Activated T-cell treated with anti-CD3 and anti-CD28 coated beads for 4 hours (primary cell): ENCODE results near the gene PDZRN4.
"Not testable (repeated sequence)": the region's sequence is repeated elsewhere in the genome, so short reads cannot be mapped to it uniquely, and the experiment has no call there.

ENCODE experiments used
- DNase-seq: peaks from one replicate; pipeline ENCODE4 v3.0.0-alpha.2; 2020

Gene PDZRN4

GRCh38 chr12:41217727-41218126 lies 29.6 kb downstream of the PDZRN4 start:
- DNase-seq = no peak

DNA sequence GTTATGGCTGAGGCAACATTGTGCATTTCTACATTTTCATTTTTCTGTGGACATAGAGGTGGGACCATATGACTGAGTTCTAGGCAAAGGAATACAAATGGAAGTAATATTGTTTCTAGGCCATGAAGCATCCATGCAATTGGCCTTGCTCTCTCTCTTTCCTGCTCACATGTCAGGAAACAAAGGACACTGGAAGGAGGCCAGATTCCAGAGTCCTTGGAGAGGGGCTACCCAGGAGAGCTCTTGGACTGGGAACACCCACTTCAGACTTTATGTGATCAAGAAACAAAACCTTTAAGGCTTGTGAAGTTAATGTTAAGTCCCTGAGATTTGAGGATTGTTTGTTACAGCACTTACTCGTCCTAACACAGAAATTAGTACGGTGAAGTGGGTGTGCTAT lies 32.8 kb downstream of the PDZRN4 start:
- DNase-seq = no peak

GRCh38 chr12:41221491-41221890 lies 33.4 kb downstream of the PDZRN4 start:
- no peak for DNase-seq

DNA sequence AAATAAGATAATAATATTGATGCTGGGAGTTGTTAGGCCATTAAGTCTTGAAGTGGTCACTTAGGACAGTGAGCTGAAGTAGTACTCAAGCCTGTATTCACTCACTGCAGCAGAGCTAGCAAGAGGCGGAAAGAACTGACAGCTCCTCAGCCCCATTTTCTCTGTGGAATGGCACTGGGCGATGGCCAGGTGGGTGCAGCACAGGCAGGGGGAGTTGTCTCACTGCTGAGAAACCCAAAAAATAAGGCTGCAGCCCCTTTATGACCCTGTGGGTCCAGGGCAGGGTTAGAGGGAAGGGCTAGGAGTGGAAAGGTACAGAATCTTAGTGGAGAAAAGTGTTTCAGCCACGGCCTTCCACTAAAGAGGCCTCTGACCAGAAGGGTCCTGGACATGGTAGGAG lies 35.5 kb downstream of the PDZRN4 start:
- no peak for DNase-seq

GRCh38 chr12:41224066-41224465 lies 35.9 kb downstream of the PDZRN4 start:
- DNase-seq = no peak

DNA sequence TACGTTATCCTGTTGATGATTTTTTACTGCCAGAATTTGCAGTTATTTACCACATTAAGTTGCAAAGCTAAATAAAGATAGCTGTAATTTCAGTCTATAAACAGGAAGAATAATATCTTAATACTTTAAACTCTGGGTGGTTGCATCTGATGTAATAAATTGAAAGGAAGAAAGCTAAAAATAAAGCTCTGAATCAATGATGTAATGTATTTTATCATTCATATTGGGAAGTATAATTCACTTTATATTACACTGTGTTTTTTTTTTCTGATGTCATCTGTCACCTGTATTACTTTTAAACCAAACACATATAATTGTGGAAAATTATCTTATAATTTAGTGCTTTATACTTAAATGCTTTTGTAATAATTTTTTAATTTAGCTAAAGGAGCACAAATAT lies 37.1 kb downstream of the PDZRN4 start:
- no peak for DNase-seq

- no peak for DNase-seq
Measured at GRCh38 chr12:41228066-41228820, 40.1 kb downstream of the PDZRN4 start.

GRCh38 chr12:41230756-41231155 lies 42.6 kb downstream of the PDZRN4 start:
- DNase-seq = no peak

- DNase-seq = no peak
Measured at GRCh38 chr12:41234692-41235091, 46.6 kb downstream of the PDZRN4 start.

- no peak for DNase-seq
Measured at GRCh38 chr12:41242603-41243002, 54.5 kb downstream of the PDZRN4 start.

- no peak for DNase-seq
Measured at GRCh38 chr12:41248391-41248790, 60.3 kb downstream of the PDZRN4 start.

DNA sequence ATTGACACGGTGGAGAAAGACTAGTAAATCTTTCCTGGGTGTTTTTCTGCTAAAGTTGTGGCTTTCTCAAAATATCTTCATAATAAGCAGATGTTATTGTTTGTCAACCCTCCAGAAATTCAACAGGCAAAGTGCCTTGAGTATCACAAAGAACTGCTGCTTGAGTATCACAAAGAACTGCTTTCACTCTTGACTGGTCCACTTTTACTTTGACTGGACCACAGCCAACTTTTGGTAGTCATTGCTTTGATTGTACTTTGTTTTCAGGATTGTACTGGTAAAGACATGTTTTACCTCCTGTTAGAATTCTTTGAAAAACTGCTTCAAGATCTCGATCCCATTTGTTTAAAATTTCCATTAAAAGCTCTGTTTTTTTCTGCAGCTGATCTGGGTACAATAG lies 62.6 kb downstream of the PDZRN4 start:
- DNase-seq = no peak

GRCh38 chr12:41254004-41254914 lies 66.1 kb downstream of the PDZRN4 start:
- no peak for DNase-seq

DNA sequence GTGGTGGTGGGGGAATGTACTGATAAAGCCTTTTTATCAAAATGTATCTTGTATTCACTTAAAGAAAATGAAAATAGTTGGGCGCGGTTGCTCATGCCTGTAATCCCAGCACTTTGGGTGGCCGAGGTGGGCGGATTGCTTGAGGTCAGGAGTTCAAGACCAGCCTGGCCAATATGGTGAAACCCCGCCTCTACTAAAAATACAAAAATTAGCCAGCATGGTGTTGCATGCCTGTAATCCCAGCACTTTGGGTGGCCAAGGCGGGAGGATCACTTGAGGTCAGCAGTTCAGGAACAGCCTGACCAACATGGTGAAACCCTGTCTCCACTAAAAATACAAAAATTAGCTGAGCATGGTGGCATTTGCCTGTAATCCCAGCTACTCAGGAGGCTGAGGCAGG lies 75.1 kb downstream of the PDZRN4 start:
- not testable (repeated sequence) for DNase-seq

DNA sequence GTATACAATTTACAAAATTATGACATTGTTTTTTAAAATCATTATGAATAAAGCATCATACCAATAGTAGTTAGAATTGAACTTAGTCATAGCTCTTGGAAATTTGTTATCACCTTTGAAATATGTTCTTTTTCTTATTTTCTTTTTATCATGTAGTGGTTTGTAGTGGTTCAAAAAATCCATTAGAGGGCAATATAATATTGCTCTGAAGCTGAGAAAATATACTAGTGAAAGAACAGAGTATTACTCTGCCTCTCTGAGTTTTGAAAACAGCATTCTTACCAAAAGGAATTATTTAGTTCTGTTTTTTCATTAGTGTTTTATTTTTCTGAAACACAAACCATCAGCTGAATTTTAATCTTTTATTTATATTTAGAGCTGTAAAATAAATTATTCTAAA lies 76.2 kb downstream of the PDZRN4 start:
- no peak for DNase-seq

GRCh38 chr12:41269056-41269455 lies 80.9 kb downstream of the PDZRN4 start:
- DNase-seq = no peak

DNA sequence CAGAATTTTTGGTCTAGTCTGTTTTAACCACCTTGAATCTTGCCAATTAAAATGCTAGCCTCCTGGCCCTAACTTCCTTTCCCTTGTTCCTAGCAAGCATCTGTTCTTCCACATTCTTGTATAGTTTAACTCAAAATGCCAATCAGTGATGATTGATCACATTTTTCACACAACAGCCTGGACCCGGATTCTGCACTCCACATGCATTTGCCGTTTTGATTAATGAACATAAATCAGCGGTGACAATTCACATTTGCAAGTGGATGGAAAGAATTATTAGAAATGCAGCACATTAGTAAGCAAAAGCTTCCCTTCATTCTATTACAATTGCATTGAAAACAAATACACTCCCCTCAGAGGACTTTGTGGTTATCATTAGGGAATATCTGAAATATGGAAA lies 83.4 kb downstream of the PDZRN4 start:
- DNase-seq = no peak

GRCh38 chr12:41274643-41275042 lies 86.5 kb downstream of the PDZRN4 start:
- no peak for DNase-seq

DNA sequence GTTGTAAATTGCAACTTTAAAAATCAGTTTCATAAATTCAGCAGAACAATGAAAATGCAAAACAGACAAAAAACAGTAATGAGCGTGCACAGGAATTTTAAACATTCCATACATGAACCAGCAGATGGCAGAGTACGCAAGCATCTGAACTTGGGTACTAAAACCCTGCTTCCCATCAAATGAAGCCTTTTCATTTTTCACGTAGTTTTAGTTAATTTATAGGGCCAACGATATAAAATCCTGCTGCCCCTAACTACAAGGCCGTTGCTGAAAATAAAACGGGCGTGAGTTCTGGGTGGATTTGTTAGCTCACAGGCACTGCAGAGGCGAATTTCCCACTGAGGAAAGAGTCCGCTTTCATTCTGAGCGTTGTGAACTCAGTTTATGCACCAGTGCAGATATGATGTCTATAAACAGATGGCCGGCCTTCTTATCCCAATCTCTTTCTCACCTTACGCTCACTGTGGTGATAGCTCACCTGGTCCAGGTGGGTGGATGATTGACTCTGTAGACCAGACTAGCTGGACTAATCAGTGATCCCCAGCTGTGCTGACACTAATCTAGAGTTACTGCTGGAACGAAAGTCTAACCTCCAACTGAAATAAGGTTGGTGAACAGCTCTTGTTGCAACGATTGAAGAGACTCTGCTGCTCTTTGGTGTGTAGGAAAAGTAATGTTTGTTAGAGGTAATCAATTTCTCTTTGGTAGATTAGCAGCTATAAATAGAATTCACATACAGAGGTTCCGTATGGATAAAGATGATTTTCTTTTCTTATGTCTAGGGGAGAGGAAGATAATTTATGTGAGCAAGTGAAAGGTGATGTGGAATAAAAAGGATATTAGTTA lies 89.2 kb downstream of the PDZRN4 start:
- DNase-seq = no peak

DNA sequence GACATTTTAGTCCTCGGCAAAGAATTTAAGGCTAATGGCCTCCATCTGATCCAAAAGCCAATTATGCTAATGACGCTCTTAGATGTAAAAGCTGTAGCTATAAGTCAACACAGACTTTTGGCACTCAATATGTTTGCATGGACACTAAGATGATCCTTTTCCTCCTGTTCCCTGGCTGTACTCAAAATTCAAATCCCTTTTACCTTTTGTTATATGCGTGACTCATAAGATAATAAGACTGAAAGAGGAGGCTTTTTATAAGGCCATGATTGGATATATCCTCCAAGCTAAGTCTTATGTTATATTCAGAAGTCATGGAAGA lies 89.8 kb downstream of the PDZRN4 start:
- DNase-seq = no peak

- not testable (repeated sequence) for DNase-seq
Measured at GRCh38 chr12:41280341-41281095, 92.4 kb downstream of the PDZRN4 start.

- DNase-seq = not testable (repeated sequence)
Measured at GRCh38 chr12:41285470-41285869, 97.3 kb downstream of the PDZRN4 start.

DNA sequence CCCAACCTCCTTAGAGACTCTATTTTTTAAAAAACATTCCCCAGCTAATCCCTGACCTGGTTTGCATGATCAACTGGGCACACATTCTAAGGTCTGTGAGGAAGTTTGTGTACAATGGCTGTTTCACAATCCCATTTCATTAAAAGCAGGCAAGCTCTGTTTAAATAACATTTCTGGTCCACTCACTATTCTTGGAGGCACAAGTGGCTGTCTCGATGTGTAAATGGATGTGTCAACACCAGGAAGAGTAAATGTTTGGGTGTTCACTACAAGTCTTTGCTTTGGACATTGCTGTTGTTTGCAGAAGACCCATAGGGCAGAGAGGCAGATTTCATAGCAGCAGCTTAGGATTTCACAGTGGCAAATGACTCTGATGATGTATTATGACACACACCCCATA lies 98.3 kb downstream of the PDZRN4 start:
- DNase-seq = no peak
